Osteocyte (in vitro differentiated cells): ENCODE results near the gene ENTREP1. TPM values are rescaled to one million over a fixed set of nuclear protein-coding genes. Genes with fewer than 3 reads are reported as not detected.
A peak's percentile ranks its signal among the peaks of the same experiment; 100 is the strongest.

Source experiments
- DNase-seq: peaks from one replicate; pipeline ENCODE4 v3.0.0; 2021; ENCODE audit warnings: mixed read lengths; ENCODE audit not compliant: unreplicated experiment; ENCODE audit errors: extremely low spot score
- H3K27ac Mint-ChIP-seq: one replicate; pipeline ENCODE4 v1.8.0; 2021; ENCODE audit warnings: mild to moderate bottlenecking, mixed read lengths; ENCODE audit not compliant: unreplicated experiment
- H3K27me3 Mint-ChIP-seq: one replicate; pipeline ENCODE4 v1.8.0; 2021; ENCODE audit warnings: mixed read lengths; ENCODE audit not compliant: unreplicated experiment
- H3K36me3 Mint-ChIP-seq: one replicate; pipeline ENCODE4 v1.8.0; 2021; ENCODE audit warnings: mixed read lengths; ENCODE audit not compliant: unreplicated experiment
- H3K4me1 Mint-ChIP-seq: one replicate; pipeline ENCODE4 v1.8.0; 2021; ENCODE audit warnings: mixed read lengths; ENCODE audit not compliant: unreplicated experiment
- H3K4me3 Mint-ChIP-seq: one replicate; pipeline ENCODE4 v1.8.0; 2021; ENCODE audit warnings: mild to moderate bottlenecking, moderate library complexity, mixed read lengths; ENCODE audit not compliant: unreplicated experiment
- H3K9me3 Mint-ChIP-seq: one replicate; pipeline ENCODE4 v1.8.0; 2021; ENCODE audit warnings: mixed read lengths; ENCODE audit not compliant: unreplicated experiment
- long read RNA-seq: library from polyadenylated mRNA; unstranded; transcript quantifications from one replicate; pipeline ENCODE4 v2.0.0, GENCODE V29; 2021
- total RNA-seq: library from RNA; stranded (reverse); gene quantifications from 2 replicates; pipeline ENCODE4 v1.2.1, GENCODE V29; 2021
- TF ChIP-seq, protein P1 (sequence below): fragments of 200-600 bp; sonication (generic); IDR thresholded peaks from 2 replicates; pipeline ENCODE4 v1.5.0; 2021; ENCODE audit warnings: antibody characterized with exemption, mild to moderate bottlenecking, moderate library complexity

Gene ENTREP1, protein sequence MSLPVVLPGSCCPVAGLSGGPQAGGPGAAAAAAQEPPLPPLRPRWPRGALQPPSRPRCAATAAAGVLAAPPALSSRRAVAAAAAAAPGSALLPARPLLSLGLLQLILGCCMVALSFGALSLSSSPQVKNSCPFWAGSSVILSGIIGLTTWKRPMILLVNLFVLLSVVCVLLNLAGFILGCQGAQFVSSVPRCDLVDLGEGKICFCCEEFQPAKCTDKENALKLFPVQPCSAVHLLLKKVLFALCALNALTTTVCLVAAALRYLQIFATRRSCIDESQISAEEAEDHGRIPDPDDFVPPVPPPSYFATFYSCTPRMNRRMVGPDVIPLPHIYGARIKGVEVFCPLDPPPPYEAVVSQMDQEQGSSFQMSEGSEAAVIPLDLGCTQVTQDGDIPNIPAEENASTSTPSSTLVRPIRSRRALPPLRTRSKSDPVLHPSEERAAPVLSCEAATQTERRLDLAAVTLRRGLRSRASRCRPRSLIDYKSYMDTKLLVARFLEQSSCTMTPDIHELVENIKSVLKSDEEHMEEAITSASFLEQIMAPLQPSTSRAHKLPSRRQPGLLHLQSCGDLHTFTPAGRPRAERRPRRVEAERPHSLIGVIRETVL
- 0.24 and 0.26 TPM in 2 replicates for total RNA-seq
- long read RNA-seq = 0 reads

DNA sequence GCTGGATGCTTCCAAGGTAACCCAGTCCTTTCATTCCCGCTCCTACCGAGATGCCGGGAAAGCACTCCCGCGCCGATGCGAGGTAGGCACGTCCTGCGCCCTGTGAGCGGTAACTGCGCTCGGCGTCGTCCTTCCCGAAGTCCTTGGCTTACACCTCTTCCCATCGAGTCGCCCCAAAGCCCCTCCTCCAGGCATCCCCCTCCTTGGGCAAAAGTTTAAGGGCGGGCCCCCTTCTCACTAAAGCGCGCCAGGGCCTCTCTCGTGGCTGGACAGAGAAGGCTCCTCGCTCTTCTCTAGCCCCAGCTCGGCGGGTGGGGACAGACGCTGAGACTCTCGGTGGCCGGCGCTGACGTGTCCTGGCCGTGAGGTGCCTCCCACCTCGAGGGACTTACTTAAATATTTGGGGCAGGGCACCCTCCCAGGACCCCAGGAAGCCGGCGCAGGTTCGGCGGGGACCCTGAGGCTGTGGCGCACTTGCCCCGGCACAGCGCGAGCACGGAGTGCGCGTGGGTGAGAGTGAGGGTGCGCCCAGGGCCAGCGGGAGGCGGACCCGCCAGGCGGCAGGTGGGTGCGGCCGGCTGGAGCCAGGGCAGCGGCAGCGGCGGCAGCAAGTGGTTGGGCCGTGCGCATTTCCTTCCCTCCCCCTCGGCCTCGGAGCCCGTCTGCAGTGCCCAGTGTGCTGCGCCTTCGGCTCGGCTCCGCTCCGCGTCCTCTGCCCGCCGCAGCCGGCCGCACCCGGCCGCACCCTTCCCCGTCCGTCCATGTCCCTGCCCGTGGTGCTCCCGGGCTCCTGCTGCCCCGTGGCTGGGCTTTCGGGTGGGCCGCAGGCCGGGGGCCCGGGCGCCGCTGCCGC is at the start of gene ENTREP1:
Gene ENTREP1, plus strand, starts transcription at position 667 of the 853 bp plus-strand sequence. Its CDS starts 95 bp downstream, at position 762.
- H3K27me3 Mint-ChIP-seq = peaks cover 83% of the 10 kb centered on the region
- H3K27ac Mint-ChIP-seq = no peak within 1 kb of the TSS
- DNase-seq = no peak
- H3K4me1 Mint-ChIP-seq = peaks cover 12% of the 10 kb centered on the region
- H3K9me3 Mint-ChIP-seq = no peaks in the 10 kb centered on the region
- TF ChIP-seq, protein P1, sequence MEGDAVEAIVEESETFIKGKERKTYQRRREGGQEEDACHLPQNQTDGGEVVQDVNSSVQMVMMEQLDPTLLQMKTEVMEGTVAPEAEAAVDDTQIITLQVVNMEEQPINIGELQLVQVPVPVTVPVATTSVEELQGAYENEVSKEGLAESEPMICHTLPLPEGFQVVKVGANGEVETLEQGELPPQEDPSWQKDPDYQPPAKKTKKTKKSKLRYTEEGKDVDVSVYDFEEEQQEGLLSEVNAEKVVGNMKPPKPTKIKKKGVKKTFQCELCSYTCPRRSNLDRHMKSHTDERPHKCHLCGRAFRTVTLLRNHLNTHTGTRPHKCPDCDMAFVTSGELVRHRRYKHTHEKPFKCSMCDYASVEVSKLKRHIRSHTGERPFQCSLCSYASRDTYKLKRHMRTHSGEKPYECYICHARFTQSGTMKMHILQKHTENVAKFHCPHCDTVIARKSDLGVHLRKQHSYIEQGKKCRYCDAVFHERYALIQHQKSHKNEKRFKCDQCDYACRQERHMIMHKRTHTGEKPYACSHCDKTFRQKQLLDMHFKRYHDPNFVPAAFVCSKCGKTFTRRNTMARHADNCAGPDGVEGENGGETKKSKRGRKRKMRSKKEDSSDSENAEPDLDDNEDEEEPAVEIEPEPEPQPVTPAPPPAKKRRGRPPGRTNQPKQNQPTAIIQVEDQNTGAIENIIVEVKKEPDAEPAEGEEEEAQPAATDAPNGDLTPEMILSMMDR = peak; percentile 18
- H3K36me3 Mint-ChIP-seq = no peaks in the 10 kb centered on the region
- peak within 1 kb of the TSS; percentile 72 for H3K4me3 Mint-ChIP-seq

DNA sequence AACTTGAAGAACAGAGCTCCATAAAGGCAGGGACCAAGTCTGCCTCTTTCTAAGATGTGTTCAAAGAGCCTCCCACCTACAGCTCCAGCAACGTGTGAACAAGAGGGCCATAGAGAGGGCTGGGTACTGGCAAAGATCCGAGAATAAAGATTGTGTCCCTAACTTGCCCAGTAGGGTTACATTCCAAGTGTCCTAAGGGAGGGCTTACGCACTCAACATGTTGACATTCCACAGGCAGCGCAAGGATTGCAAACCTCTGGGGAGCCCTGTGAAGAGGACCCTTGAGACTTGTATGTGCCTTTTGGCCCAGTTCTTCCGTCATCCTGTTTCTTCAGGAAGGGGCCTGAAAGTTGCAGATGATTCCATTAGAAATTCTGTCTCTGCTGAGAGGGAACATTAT is 48.2 kb upstream of the ENTREP1 start:
- TF ChIP-seq, protein P1 = no peak
- Mint-ChIP-seq H3K9me3 (peaks cover 6% of the 10 kb centered on the region), H3K27me3 (peaks cover 25% of the 10 kb centered on the region), H3K27ac (no peak overlapping the region), H3K4me1 (no peaks in the 10 kb centered on the region), H3K36me3 (no peaks in the 10 kb centered on the region), H3K4me3 (no peak overlapping the region)
- no peak for DNase-seq

DNA sequence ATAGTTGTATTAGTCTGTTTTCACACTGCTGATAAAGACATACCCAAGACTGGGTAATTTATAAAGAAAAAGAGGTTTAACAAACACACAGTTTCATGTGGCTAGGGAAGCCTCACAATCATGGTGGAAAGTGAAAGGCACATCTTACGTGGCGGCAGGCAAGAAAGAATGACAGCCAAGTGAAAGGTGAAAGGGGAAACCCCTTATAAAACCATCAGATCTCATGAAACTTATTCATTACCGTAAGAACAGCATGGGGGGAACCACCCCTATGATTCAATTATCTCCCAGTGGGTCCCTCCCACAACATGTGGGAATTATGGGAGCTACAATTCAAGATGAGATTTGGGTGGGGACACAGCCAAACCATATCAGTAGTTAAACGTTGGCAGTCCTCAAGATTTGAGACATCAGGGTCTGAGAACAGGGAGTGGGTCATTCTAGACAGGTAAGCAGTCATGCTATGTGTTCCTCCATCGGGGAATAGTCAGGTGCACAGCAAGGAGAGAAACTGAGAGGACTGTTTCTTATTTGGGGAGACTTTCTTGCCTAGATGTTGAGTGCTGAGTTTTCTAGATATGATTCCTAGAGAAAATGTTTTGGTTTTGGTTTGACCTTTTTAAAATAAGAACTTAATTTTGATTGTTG is 45.8 kb upstream of the ENTREP1 start:
- Mint-ChIP-seq H3K27ac (no peak overlapping the region), H3K4me3 (no peak overlapping the region), H3K4me1 (no peaks in the 10 kb centered on the region), H3K36me3 (no peaks in the 10 kb centered on the region), H3K27me3 (peaks cover 38% of the 10 kb centered on the region), H3K9me3 (peaks cover 7% of the 10 kb centered on the region)
- DNase-seq = no peak
- TF ChIP-seq, protein P1 = no peak

DNA sequence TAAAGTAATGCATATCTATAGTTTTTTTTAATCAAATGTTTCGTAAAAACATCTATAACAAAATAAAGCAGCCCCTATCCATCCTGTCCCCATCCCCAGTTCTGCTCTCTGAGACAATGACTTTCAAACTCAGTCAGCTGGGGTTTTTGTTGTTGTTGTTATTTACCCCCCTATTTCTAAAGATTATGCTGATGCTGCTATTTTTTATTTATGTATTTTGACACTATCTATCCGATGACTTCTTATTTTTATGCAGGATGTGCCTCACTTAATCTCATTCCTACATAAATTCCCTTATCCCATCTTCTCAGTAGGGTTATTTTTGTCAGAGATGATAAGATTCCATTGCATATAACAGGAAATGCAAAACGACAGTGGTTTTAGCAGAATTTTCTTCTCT is 45.3 kb upstream of the ENTREP1 start:
- Mint-ChIP-seq H3K27ac (no peak overlapping the region), H3K27me3 (peaks cover 42% of the 10 kb centered on the region), H3K4me1 (no peaks in the 10 kb centered on the region), H3K36me3 (no peaks in the 10 kb centered on the region), H3K9me3 (peaks cover 9% of the 10 kb centered on the region), H3K4me3 (no peak overlapping the region)
- TF ChIP-seq, protein P1 = no peak
- DNase-seq = no peak
